ENCODE results near the gene CHRDL2. TPM values are rescaled to one million over a fixed set of nuclear protein-coding genes. Genes with fewer than 3 reads are reported as not detected.

The CHRDL2 gene
- total RNA-seq, 1 experiment from 2014 or later: 0.39 TPM

DNA sequence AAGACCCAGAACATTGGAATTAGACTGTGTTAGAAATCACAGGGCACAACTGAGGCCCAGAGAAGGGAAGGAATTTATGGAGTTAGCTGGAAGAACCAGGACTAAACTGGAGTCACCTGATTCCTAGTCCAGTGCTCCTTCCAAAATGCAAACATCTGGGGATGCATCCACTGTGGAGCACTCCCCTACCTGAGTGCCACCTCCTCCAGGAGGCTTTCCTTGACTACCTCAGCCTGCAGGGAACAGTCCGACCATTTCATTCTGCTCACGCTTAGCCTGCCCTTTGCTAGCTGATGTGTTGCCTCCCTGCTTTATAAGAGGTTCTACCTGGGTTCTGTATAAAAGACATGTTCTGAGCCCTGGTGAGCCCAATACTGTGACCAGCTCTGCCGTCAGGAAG is 24.0 kb downstream of the CHRDL2 start:
- Histone ChIP-seq H4K5ac (ENCODE audit: insufficient read length, low read depth, low read length) (no peak overlapping the region), H2BK20ac (ENCODE audit: low read depth, low read length, poor library complexity, severe bottlenecking) (no peak overlapping the region), H2AFZ (ENCODE audit: low read length) (no peak overlapping the region), H2BK5ac (ENCODE audit: insufficient read length, low read length) (no peak overlapping the region), H2BK120ac (ENCODE audit: low read depth, low read length, poor library complexity, severe bottlenecking) (no peak overlapping the region), H3K79me1 (ENCODE audit: insufficient read depth, low read depth, low read length, poor library complexity, severe bottlenecking) (no peaks in the 10 kb centered on the region), H3K27me3 (ENCODE audit: insufficient read depth, low read length) (no peaks in the 10 kb centered on the region), H4K8ac (replicated peaks; ENCODE audit: insufficient read length, low read depth, low read length) (no peak overlapping the region), H3K9ac (ENCODE audit: extremely low read depth, insufficient read length, low read length) (no peak overlapping the region), H2AK5ac (ENCODE audit: insufficient read length, low read length) (no peak overlapping the region), H4K20me1 (ENCODE audit: control insufficient read depth, insufficient read depth, insufficient read length) (no peaks in the 10 kb centered on the region), H3K23me2 (ENCODE audit: insufficient read length, low read depth, low read length, poor library complexity, severe bottlenecking) (no peaks in the 10 kb centered on the region), H3K9me3 (ENCODE audit: control insufficient read depth, low read depth, low read length) (no peaks in the 10 kb centered on the region), H3K18ac (ENCODE audit: insufficient read length, low read depth, low read length) (no peak overlapping the region), H2BK12ac (ENCODE audit: insufficient read length, low read depth, low read length) (no peak overlapping the region), H3K4me1 (ENCODE audit: insufficient read depth, low read length) (no peaks in the 10 kb centered on the region), H3T11ph (ENCODE audit: low read length) (no peak overlapping the region), H3K23ac (ENCODE audit: insufficient read length, low read depth, low read length) (no peak overlapping the region), H3K79me2 (ENCODE audit: insufficient read depth, low read length) (no peaks in the 10 kb centered on the region), H2BK15ac (ENCODE audit: low read depth, low read length) (no peak overlapping the region), H3K14ac (ENCODE audit: insufficient read depth, low read length) (no peak overlapping the region), H3K27ac (ENCODE audit: insufficient read length, low read depth, low read length) (no peak overlapping the region), H3K56ac (ENCODE audit: insufficient read length, low read depth, low read length) (no peak overlapping the region), H3K4ac (ENCODE audit: low read depth, low read length) (no peak overlapping the region), H4K91ac (ENCODE audit: insufficient read length, low read depth, low read length) (no peak overlapping the region), H3K4me2 (ENCODE audit: insufficient read depth, insufficient read length, low read length) (no peak overlapping the region)
- Mint-ChIP-seq H3K4me1 (peaks cover 12 to 17% of the 10 kb centered on the region in 2 experiments), H3K9me3 (no peaks in the 10 kb centered on the region), H3K36me3 (ENCODE audit: insufficient read depth in 1 of 3, low read depth in 3 of 3) (no peaks in the 10 kb centered on the region), H3K27ac (no peak overlapping the region), H3K4me3 (no peak overlapping the region), H3K27me3 (ENCODE audit: low read depth) (peaks cover 4% of the 10 kb centered on the region)
- TF ChIP-seq, protein P1, sequence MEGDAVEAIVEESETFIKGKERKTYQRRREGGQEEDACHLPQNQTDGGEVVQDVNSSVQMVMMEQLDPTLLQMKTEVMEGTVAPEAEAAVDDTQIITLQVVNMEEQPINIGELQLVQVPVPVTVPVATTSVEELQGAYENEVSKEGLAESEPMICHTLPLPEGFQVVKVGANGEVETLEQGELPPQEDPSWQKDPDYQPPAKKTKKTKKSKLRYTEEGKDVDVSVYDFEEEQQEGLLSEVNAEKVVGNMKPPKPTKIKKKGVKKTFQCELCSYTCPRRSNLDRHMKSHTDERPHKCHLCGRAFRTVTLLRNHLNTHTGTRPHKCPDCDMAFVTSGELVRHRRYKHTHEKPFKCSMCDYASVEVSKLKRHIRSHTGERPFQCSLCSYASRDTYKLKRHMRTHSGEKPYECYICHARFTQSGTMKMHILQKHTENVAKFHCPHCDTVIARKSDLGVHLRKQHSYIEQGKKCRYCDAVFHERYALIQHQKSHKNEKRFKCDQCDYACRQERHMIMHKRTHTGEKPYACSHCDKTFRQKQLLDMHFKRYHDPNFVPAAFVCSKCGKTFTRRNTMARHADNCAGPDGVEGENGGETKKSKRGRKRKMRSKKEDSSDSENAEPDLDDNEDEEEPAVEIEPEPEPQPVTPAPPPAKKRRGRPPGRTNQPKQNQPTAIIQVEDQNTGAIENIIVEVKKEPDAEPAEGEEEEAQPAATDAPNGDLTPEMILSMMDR (conservative IDR thresholded peaks at IDR 0.05): no peak
- no CpG with 5 or more reads among the region's 3 CpGs for WGBS (ENCODE audit: extremely low coverage, insufficient read length, low lambda C conversion rate)
- DNase-seq: no peak
